ENCODE measurements around the gene NBEAL1.
"Not testable (repeated sequence)": the region's sequence is repeated elsewhere in the genome, so short reads cannot be mapped to it uniquely, and the experiment has no call there.

NBEAL1 gene

DNA sequence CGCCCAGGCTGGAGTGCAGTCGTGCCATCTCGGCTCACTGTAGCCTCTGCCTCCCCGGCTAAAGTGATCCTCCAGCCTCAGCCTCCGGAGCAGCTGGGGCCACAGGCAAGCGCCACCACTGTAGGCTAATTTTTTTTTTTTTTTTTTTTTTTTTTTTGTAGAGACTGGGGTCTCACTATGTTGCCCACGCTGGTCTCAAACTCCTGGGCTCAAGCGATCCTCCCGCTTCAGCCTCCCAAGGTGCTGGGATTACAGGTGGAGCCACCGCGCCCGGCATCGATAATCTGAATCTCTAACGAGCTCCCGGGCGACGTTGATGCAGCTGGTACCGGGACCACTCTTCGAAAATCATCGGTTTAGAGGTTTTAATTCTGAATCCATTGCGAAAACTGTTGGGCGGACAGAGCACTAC is 223.6 kb downstream of the NBEAL1 start:
- no peak for DNase-seq

DNA sequence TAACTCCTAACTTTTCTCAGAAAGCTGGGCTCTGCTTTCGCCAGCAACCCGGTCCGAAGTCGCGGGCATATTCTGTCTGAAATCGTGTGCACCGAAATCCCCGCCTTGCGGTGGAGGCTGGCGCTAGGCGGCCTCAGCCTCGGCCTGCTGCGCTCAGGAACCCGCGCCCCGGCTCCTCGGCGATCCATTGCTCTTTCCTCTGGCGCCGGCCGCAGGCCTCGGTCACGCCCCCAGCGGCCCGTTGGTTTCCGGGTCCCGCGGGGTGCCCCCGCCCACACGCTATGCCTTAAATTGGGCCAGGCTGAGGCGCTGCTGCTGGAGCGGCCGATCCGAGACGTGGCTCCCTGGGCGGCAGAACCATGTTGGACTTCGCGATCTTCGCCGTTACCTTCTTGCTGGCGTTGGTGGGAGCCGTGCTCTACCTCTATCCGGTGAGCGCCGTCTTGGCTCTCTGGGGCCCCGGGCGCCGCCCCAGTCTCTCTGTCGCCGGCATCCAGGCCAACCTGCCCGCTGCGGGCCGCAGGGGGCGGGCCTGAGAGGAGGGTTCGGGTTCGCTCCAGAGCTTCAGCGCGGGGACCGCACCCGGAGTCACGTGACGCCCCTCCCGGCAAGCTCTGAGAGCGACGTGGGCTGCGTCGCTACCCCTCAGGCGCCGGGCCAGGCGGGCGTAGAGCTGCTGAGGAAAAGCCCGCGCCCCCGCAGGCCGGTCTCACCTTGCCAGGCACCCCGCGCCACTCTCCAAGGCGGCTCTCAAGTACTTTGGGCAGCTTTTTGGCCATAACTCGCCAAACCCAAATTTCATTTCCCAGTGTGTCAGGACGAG is 224.2 kb downstream of the NBEAL1 start, which contains the start of gene CYP20A1:
TSS of gene CYP20A1 (plus strand) at position 315 of the 823 bp plus-strand sequence. CDS start at position 360, 45 bp downstream.
- peak; percentile 97 for DNase-seq

DNA sequence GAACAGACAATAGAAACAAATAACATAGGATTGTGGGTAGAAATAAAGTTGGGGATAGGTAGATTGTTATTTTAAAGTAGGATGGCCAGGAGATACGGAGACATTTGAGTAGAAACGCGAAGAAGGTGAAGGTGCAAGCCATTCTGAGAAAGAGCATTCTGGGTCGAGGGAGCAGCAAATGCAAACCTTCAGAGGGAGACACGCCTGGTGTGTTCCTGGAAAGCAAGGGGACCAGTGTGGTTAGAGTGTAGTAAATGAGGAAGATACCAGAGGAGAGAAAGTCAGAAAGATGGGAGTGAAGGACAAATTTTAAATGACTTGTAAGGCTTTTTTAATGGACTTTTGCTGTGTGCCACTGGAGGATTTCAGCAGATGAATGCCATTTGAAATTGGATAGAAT is 225.8 kb downstream of the NBEAL1 start:
- DNase-seq, result no peak

DNA sequence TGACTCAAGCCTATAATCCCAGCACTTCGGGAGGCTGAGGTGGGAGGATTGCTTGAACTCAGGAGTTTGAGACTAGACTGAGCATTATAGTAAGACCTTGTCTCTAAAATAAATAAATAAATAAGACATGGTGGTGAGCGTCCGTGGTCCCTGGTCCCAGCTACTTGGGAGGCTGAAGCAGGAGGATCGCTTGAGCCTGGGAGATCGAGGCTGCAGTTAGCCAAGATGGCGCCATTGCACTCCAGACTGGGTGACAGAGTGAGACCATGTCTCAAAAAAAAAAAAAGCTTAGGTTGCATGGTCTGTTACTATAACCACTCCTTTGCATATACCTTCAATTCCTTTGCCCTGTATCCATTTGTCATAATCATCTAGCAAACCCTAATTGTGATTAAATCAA is 227.8 kb downstream of the NBEAL1 start:
- DNase-seq, result no peak

DNA sequence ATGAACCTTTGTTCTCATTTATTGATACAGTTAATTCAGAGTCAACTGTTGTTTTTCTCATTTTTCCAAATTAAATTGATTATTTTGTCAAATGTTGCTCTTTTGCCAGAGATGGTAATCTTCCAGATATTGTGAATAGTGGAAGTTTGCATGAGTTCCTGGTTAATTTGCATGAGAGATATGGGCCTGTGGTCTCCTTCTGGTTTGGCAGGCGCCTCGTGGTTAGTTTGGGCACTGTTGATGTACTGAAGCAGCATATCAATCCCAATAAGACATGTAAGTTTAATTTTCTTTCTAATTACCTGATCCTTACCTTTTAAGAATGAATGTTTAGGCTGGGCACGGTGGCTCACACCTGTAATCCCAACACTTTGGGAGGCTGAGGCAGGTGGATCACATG is 232.0 kb downstream of the NBEAL1 start:
- no peak for DNase-seq

DNA sequence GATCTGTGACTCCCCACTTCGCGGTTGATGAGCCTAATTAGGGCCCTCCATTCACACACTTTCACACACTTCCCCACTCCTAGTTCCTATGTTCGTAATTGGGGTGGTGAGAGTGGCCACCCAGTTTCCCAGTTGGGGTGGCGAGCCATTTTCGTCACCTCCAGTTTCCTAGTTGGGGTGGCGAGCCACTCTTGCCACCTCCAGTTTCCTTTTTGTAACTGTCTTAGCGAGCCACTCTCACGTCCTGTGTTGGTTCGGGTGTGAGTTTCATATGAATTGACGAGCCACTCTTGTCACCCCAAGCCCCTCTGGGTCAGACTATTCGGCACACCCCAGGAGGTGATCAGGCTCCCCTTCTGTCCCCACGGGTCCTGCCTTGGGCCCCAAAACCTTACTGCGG is 238.1 kb downstream of the NBEAL1 start:
- no peak for DNase-seq

DNA sequence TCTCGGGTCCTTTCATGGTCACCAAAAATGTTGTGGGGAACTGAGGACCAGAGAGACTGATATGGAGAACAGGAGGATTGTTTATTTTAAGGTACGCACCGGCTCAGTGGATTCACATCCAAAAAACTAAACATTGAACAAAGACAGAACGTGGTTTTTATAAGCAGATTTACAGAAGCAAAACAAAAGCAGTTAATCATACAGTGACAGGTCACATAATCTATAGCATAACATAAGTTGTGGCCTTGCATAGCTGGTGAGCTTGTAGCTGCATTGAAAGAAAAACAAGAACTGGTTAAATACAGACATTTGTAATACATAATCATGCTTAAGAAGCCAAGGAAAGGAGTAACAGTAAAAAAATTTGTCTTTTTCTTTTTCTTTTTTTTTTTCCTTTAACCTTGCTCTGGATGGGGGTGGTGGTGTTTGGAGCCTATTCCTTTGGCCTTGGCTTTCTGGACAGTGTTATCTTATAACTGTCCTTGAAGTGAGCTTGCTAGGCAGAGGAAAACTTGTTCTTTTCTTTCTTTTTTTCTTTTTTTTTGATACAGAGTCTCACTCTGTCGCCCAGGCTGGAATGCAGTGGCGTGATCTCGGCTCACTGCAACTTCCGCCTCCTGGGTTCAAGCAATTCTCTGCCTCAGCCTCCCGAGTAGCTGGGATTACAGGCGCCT is 238.9 kb downstream of the NBEAL1 start:
- not testable (repeated sequence) for DNase-seq

DNA sequence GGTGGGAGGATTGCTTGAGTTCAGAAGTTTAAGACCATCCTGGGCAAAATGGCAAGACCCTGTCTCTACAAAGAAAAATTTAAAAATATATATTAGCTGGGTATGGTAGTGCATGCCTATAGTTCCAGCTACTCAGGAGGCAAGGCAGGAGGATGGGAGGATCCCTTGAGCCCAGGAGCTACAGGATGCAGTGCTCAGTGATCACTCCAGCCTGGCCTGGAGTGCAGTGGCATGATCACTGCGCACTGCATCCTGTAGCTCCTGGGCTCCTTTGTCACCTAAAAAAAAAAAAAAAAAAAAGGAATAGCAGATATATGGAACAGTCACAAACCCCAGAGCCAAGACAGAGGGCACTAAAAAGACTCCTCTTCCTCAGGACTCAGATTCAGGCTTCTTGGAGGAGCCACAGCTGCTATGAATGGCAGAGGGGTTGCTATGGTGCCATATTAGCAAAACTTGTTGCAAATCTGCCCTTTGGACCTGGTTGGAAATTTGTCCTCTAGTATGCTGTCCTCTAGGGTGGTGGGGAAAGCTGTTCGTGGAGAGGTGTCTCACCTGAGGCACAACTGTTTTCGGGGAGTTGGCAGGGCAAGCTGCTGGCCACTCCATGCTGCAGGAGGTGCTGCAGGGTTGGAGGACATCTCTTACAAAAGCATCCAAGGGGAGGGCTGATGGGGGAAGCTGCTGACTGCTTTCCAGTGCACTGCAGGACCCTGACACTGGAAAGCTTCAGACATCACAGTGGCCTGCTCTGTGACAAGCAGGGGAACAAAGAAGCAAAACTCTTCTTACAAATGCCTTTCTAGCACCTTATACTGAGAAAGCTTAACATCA is 246.9 kb downstream of the NBEAL1 start:
- DNase-seq, result no peak

All from activated CD4-positive, alpha-beta T cell treated with anti-CD3 and anti-CD28 coated beads, Interleukin-2, amount 50 U/mL, for 1 hour (primary cell).